Suprapubic skin (tissue), 4 donors: ENCODE results near the gene SPART.

ENCODE experiments used
- CTCF ChIP-seq, 2 donors: fragments of 200-600 bp in 1 of 2; fragments of 450-650 bp in 1 of 2; sonication (generic) in 1 of 2; IDR thresholded peaks; one replicate each; pipeline ENCODE4 v1.5.1; 2016 to 2019; ENCODE audit warnings: antibody characterized with exemption in 2 of 2, mild to moderate bottlenecking in 1 of 2, moderate library complexity in 1 of 2
- EP300 ChIP-seq: sonication (generic); formaldehyde crosslinking; IDR thresholded peaks from one replicate; pipeline ENCODE4 v1.6.1; 2017; ENCODE audit warnings: antibody characterized with exemption
- POLR2A ChIP-seq, 2 donors: fragments of 450-650 bp; IDR thresholded peaks; one replicate each; pipeline ENCODE4 v1.6.1; 2017; ENCODE audit warnings: antibody characterized with exemption in 2 of 2, mild to moderate bottlenecking in 2 of 2, moderate library complexity in 2 of 2
- POLR2AphosphoS5 ChIP-seq, 3 donors: sonication (generic); formaldehyde crosslinking; IDR thresholded peaks; one replicate each; pipeline ENCODE4 v1.6.1; 2017; ENCODE audit warnings: antibody characterized with exemption in 3 of 3

GRCh38 chr13:36329361-36329760 is 16.8 kb downstream of the SPART start:
- TF ChIP-seq CTCF (IDR thresholded peaks at IDR 0.05): no peak
- no peak for TF ChIP-seq EP300
- TF ChIP-seq POLR2A (IDR thresholded peaks at IDR 0.05): no peak
- TF ChIP-seq POLR2AphosphoS5 (IDR thresholded peaks at IDR 0.05): no peak
